ENCODE data around the gene SLC7A7.
"Not testable (repeated sequence)": the region's sequence is repeated elsewhere in the genome, so short reads cannot be mapped to it uniquely, and the experiment has no call there.

Gene SLC7A7

GRCh38 chr14:22781301-22781991 is 33.8 kb downstream of the SLC7A7 start:
- DNase-seq, result no peak

GRCh38 chr14:22780941-22781300 is 34.3 kb downstream of the SLC7A7 start:
- no peak for DNase-seq

- no peak for DNase-seq
Observed at GRCh38 chr14:22780105-22780679, 35.0 kb downstream of the SLC7A7 start.

- DNase-seq, result no peak
Observed at GRCh38 chr14:22778084-22778483, 37.2 kb downstream of the SLC7A7 start.

DNA sequence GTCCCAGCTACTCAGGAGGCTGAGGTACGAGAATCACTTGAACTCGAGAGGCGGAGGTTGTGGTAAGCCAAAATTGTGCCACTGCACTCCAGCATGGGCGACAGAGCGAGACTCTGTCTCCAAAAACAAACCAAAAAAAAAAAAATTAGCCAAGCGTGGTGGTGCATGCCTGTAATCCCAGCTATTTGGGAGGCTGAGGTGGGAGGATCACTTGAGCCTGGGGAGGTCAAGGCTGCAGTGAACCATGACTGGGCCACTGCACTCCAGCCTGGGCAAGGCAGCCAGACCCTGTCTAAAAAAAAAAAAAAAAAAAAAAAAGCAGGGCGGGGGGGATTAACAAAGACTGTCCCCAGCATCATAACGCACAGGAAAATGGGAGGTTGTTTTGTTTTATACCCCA is 38.4 kb downstream of the SLC7A7 start:
- not testable (repeated sequence) for DNase-seq

DNA sequence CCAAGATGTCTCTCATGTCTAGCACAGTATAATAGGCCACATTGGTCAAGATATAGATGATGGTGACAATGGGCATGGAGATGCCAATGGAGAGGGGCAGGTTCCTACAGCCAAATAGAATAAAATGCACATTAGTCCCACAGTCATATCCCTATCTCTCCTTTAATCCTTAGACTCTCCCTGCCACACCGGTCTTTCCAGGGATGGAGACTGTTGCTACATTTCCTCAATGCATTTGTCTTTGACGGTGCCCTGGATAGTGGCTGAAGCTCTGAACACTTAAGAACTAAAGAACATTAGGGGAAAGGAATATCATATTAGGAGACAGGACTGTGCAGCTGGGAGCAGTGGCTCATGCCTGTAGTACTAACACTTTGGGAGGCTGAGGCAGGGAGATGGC is 39.0 kb downstream of the SLC7A7 start:
- no peak for DNase-seq

DNA sequence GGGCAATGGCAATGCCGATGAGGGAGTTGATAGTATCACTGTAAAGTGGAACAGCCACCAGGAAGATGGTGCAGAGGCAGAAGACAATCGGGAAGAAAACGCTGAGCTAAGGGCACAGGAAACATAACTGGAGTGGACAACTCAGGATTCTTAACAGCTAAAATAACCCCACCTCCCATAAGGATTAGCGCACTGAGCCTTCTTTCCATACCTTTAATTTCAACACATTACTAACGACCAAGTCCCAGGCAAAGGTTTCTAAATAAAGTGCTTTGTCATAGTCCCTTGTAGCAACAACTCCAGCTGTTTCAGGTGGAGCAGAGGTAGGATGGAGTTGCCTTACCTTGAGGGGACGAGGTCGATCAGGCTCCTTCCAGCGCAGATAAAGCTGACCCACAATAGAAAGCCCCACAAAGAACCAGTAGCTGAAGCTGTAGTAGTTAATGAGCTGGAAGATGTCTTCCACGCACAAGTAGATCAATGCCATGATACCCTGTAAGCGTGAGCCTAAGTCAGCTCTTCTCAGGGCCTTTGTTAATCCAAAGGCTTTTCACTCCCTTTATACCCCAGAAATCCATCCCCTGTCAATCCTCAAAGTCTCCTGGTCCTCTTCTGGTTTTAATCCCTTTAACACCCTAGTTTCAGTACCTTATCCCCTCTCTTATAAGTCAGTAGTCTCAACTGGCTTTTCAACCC is 41.1 kb downstream of the SLC7A7 start:
- no peak for DNase-seq

- DNase-seq, result no peak
Observed at GRCh38 chr14:22773162-22774010, 41.8 kb downstream of the SLC7A7 start.

DNA sequence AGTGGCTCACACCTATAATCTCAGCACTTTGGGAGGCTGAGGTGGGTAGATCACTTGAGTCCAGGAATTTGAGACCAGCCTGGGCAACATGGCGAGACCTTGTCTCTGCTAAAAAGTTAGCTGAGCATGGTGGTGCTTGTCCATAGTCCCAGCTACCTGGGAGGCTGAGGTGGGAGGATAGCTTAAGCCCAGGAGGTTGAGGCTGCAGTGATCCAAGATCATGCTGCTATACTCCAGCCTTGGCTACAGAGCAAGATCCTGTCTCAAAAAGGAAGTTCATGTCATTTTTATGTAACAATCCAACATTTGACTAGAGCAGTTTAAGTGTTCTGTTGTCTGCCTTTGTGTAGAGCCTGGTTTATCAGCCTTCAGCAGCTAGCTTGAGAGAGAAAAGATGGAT is 42.5 kb downstream of the SLC7A7 start:
- no peak for DNase-seq

- DNase-seq, result no peak
Observed at GRCh38 chr14:22770481-22771187, 44.6 kb downstream of the SLC7A7 start.

DNA sequence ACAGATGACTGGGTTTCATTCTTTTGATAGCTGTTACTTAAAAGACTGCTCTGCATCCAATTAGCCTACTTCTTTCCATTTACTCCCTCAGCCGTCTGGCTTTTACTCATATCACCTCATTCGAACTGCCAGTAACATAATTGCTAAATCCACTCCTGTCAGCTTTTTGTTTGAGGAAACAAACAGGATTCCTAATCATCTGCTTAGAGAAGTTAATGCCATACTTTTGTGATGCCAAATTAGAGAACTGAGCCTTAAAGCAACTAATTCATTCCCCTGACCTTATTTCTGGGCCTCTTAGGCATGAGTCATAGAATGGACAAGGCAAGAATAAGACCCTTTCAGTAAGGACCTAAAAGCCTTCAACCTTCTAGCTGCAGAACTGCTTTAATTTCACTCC is 45.9 kb downstream of the SLC7A7 start:
- no peak for DNase-seq

GRCh38 chr14:22768947-22769346 is 46.3 kb downstream of the SLC7A7 start:
- no peak for DNase-seq

DNA sequence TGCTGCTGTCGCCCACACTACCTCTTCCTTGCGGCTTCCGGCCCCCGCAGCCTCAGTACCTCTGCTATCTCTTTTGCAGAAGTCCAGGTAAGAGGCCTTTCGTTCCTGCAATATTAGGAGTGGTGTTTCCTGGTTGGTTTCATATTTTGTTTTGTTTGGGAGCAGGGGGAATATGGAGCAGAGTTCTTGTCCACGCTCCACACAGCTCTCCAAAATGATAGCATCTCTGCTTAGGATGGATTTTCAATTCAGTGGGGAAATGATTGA is 48.0 kb downstream of the SLC7A7 start:
- DNase-seq, result no peak

GRCh38 chr14:22766457-22767322 is 48.5 kb downstream of the SLC7A7 start, which contains the start of gene OXA1L:
TSS of gene OXA1L (plus strand) at chr14:22766688. CDS start at chr14:22766702, 14 bp downstream.
- peak; percentile 93 for DNase-seq

GRCh38 chr14:22764382-22764781 is 50.9 kb downstream of the SLC7A7 start:
- DNase-seq, result no peak

DNA sequence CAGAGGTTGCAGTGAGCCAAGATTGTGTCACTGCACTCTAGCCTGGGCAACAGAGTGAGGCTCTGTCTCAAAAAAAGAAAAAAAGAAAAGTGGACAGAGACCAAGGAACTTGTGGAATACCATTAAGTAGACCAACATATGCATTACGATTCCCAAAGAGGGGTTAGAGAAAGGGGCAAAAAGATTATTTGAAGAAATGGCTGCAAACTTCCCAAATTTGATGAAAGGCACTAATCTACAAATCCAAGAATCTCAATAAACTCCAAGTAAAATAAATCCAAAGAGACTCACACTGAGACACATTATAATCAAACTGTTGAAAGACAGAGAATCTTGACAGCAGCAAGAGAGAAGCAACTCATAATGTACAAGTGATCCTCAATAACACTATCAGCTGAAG is 53.5 kb downstream of the SLC7A7 start:
- DNase-seq, result no peak

- DNase-seq, result not testable (repeated sequence)
Observed at GRCh38 chr14:22757972-22758650, 57.1 kb downstream of the SLC7A7 start.

- no peak for DNase-seq
Observed at GRCh38 chr14:22753586-22753985, 61.6 kb downstream of the SLC7A7 start.

DNA sequence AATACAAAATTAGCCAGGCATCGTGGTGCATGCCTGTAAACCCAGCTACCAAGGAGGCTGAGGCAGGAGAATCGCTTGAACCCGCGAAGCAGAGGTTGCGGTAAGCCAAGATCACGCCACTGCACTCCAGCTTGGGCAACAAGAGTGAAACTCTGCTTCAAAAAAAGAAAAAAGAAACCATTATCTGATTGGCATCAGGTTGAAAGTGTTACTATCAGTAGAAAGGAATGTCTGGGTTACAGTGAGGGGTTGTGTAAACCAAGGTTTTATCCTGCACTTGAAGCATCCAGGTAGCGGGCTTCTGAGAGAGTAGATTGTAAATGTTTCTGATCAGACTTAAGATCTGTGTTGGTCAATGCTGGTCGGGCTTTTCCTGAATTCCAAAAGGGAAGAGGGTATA is 62.8 kb downstream of the SLC7A7 start:
- DNase-seq, result no peak

- DNase-seq, result no peak
Observed at GRCh38 chr14:22748631-22749068, 66.6 kb downstream of the SLC7A7 start.

- DNase-seq, result no peak
Observed at GRCh38 chr14:22748206-22748605, 67.0 kb downstream of the SLC7A7 start.

All from retina (tissue), 1 donor.